NCI-H1694 (cell line): ENCODE data around the gene TMEM221.
A peak's percentile ranks its signal among the peaks of the same experiment; 100 is the strongest.

Source experiments
- DNase-seq: peaks from one replicate; lab custom pipeline; 2025; lab: John Stamatoyannopoulos, UW

TMEM221 gene

GRCh38 chr19:17441241-17442021 lies 7.0 kb downstream of the TMEM221 start:
- no peak for DNase-seq

- DNase-seq, result no peak
Observed at GRCh38 chr19:17436874-17437267, 11.6 kb downstream of the TMEM221 start.

- DNase-seq, result no peak
Observed at GRCh38 chr19:17436094-17436873, 12.2 kb downstream of the TMEM221 start.

GRCh38 chr19:17435218-17435617 lies 13.2 kb downstream of the TMEM221 start:
- no peak for DNase-seq

DNA sequence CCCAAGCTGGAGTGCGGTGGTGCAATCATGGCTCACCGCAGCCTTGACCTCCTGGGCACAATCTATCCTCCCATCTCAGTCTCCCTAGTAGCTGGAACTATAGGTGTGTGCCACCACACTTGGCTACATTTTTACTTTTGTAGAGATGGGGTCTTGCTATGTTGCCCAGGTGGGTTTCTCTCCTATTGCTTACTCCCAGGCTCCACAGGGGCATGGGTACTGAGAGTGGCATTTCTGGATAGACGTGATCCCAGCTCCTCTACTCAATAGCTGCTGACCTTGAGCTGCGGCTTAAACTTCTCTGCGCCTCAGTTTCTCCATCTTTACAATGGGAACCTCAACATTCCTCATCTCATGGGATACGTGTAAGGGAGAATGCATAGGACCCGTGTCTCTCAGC lies 17.1 kb downstream of the TMEM221 start:
- no peak for DNase-seq

DNA sequence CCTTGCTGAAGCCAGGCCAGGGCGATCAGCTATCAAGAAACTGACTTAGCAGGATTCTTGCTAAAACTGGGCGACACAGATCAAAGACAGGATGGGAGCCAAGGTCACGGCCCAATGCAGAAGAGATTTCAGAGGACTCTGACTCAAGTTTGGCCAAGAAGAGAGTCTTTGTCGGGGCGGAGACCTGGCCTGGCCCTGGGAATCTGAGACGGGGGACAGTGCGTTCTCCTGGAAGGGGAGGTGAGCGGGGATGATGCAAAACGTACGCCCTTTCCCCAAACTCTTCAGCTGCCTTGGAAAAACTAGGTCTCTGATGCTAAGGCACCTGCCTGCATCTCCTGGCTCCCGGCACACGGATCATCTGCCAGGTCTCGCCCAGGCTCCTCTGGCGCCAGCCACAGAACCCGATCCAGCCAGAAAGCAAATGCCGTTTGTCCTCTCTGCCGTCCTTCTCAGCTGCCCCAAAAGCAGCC lies 18.8 kb downstream of the TMEM221 start:
- no peak for DNase-seq

DNA sequence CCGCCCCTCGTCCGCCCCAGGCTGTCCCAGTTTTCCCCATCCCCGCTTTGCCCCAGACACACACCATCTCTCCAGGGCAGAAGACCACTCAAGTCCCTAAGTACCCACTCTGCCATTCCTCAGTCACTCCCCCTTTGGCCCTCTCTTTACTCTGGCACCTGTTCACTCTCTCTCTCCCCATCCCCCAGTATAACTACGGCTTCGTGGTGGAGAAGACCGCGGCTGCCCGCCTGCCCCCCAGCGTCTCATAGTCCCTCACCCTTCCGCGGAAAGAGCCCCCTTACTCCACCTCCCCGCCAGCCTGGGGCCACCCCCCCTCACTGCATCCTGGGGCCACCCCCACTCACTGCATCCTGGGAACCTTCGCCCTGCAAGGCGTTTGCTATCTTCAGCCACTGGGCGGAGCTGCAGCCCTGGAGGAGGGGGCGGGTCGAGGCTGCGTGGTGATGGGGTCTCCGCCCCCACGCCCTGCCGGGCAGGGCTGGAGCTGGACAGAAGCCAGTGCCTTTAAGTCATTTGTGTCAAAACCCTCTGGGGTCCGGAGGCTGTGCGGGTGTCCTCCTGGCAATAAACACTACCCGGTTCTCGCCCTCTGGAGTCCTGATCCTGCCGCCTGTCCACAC lies 23.6 kb downstream of the TMEM221 start:
- DNase-seq, result no peak

DNA sequence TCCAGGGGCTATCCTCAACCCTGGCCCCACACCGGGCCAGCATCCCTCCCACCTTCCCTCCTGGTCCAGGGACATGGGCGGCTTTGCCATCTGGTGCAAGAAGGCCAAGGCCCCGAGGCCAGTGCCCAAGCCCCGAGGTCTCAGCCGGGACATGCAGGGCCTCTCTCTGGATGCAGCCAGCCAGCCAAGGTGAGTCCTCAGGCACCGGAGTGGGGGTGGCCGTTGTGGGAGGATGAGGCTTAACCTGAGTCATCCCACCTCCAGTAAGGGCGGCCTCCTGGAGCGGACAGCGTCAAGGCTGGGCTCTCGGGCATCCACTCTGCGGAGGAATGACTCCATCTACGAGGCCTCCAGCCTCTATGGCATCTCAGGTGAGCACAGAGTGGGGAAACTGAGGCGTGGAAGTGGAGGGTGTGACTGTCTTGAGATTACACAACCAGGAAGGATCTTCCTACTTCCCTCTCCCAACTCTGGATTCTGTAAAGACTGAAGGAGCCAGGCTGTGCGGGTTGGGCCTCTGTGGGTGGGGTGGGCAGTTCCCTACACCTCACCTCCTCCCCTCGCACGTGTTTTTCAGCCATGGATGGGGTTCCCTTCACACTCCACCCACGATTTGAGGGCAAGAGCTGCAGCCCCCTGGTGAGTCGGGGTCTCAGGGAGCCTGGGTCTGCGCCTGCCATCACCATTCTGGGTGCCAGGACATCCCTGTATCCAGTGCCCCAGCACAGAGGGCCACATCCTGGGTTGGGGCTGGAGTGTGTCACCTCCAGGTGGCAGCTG lies 24.8 kb downstream of the TMEM221 start:
- DNase-seq, result no peak

GRCh38 chr19:17421942-17422341 lies 26.5 kb downstream of the TMEM221 start:
- DNase-seq, result no peak

- DNase-seq, result no peak
Observed at GRCh38 chr19:17420475-17420924, 28.0 kb downstream of the TMEM221 start.

GRCh38 chr19:17419621-17420474 lies 28.6 kb downstream of the TMEM221 start, which contains the start of gene MVB12A:
Gene MVB12A (plus strand): TSS chr19:17420047. CDS start chr19:17420136, 89 bp downstream.
- peak; percentile 93 for DNase-seq

DNA sequence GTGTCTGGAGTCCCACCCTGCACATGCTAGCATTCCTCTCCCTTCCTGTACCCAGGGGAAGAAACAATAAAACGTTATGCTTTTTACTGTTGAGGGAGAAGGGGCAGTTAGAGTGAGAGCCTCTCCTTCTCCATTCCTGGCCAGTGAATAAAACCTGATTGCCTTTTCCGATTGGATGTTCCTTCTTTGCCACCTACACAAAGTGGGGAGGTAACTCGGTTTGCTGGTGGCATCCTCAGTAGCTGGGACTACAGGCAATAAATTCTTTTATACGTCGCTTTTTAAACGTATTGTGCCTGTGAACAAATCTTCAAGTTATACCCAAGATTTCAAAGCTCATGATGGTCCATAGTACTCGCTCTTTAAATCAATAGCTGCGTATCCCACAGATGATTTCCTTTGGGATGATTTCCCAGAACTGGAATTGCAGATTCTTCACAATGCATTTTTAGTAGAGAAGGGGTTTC lies 29.3 kb downstream of the TMEM221 start:
- no peak for DNase-seq

DNA sequence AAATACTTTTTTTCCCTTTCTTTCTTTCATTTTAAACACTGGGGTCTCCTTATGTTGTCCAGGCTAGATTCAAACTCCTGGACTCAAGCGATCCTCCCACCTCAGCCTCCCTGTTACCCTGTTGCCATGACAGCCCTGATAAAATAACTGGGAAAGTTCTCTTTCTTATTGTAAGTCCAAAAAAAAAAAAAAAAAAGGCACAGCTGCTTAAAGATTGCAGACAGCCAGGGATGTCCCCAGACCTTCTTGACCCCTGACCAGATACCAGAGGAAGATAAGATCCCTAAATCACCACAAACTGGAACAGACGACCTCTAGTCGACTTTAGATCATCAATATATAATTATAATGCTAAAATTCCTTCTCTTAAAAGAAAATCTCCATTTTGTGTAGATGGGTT lies 29.8 kb downstream of the TMEM221 start:
- no peak for DNase-seq

GRCh38 chr19:17415121-17415520 lies 33.3 kb downstream of the TMEM221 start:
- no peak for DNase-seq

DNA sequence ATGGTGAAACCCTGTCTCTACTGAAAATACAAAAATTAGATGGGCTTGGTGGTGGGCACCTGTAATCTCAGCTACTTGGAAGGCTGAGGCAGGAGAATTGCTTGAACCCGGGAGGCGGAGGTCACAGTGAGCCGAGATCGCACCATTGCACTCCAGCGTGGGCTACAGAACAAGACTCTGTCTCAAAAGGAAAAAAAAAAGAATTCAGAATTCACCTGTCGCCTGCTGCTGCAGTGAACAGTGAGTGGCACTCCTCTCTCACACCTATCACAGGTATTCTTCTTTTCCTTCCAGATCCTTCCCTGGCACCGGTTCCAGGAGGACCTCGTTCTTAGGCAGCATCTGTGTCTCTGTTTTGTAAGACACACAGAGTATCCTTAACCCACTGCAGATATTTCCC lies 34.4 kb downstream of the TMEM221 start:
- no peak for DNase-seq

DNA sequence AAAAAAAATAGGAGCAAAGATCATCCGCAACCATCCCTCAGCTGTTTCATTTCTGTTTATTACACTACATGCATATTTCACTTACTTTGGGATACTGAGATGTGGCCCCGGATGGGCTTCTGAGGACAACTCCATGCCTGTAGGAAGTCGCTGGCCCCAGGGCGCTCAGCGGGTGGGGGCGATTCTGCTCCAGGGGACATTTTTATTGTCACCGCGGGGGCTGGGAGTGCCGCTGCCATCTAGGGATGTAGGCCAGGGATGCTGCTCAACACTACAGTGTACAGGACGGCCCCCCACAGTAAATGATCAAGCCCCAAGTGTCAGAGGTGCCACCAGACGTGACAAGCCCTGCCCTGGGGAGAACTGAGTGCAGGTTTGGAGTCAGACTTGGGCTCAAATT lies 36.7 kb downstream of the TMEM221 start:
- DNase-seq, result no peak

- DNase-seq, result no peak
Observed at GRCh38 chr19:17409990-17410389, 38.5 kb downstream of the TMEM221 start.

- DNase-seq, result no peak
Observed at GRCh38 chr19:17406887-17407196, 41.6 kb downstream of the TMEM221 start.

DNA sequence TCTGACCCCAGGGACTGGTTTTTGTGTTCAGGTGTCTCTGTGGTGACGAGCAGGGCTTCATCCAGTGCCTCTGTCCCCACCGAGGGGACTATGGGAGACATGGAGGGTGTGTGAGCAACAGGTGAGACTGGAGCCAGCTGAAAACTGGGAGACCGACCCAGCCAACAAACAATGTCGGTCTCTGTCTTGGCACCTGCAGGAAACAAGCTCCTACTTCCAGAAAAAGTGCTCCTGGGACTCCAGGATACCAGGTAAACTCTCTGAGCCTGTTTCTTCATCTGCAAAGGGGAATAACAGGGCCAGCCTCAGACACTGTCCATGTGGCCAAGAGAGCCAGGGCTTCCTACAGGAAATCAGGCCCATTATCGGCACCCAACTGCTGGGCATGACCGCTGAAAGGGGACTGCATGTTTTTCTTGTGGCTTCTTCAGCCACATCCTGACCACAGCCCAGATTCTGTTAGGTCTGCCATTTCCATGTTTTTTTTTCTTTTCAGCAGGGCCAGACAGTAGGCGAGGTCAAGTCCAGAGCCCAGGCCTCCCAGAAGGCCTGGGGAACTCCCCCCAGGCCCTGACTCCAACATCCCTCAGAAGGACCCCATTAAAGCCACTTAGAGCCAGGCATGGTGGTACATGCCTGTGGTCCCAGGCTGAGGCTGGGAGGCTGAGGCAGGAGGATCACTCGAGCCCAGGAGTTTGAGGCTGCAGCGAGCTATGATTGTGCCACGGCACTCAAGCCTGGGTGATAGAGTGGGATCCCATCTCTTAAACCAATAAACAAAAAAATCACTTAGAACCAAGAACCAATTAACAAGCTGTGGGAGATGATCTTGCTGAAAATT lies 42.2 kb downstream of the TMEM221 start:
- DNase-seq, result no peak
